Lung (tissue), 12 donors: Measurements from ENCODE around the gene PEX11B. TPM values are rescaled to one million over a fixed set of nuclear protein-coding genes. Genes with fewer than 3 reads are reported as not detected.
"Not testable (repeated sequence)": the region's sequence is repeated elsewhere in the genome, so short reads cannot be mapped to it uniquely, and the experiment has no call there.

Source experiments
- ATAC-seq: fragments of 200-7000 bp; cut with Tn5 transposase; one replicate; pipeline ENCODE4 v1.9.1; 2020; ENCODE audit warnings: moderate number of reproducible peaks; ENCODE audit not compliant: insufficient read depth, low FRiP score
- DNase-seq, 3 donors: peaks; one replicate each; pipeline ENCODE4 v3.0.0-alpha.2; 2013 to 2017
- H3K27ac ChIP-seq, 2 donors: one replicate each; pipeline ENCODE4 v1.5.1; 2013; ENCODE audit warnings: mild to moderate bottlenecking in 2 of 2, moderate library complexity in 2 of 2, control low read depth in 1 of 2, inconsistent platforms in 1 of 2, low read depth in 1 of 2, low read length in 1 of 2
- H3K27me3 ChIP-seq, 3 donors: one replicate each; pipeline ENCODE4 v1.5.1; 2013; ENCODE audit warnings: low read length in 2 of 3; ENCODE audit not compliant: control insufficient read depth in 3 of 3, insufficient read depth in 3 of 3
- H3K36me3 ChIP-seq, 4 donors: one replicate each; pipeline ENCODE4 v1.5.1; 2013; ENCODE audit warnings: low read length in 4 of 4, mild to moderate bottlenecking in 1 of 4, moderate library complexity in 1 of 4; ENCODE audit not compliant: control insufficient read depth in 4 of 4, insufficient read depth in 4 of 4
- H3K4me1 ChIP-seq, 5 donors: one replicate each; pipeline ENCODE4 v1.5.1; 2013; ENCODE audit warnings: low read length in 5 of 5, mild to moderate bottlenecking in 2 of 5, moderate library complexity in 1 of 5; ENCODE audit not compliant: control insufficient read depth in 5 of 5, insufficient read depth in 5 of 5
- H3K4me3 ChIP-seq: one replicate; pipeline ENCODE4 v1.5.1; 2013; ENCODE audit warnings: mild to moderate bottlenecking, control low read depth, moderate library complexity
- H3K9ac ChIP-seq, 2 donors: one replicate each; pipeline ENCODE4 v1.5.1; 2013; ENCODE audit warnings: low read length in 2 of 2, control low read depth in 1 of 2; ENCODE audit not compliant: insufficient read depth in 1 of 2
- H3K9me3 ChIP-seq, 4 donors: one replicate each; pipeline ENCODE4 v1.5.1; 2013; ENCODE audit warnings: low read length in 3 of 4, mild to moderate bottlenecking in 1 of 4, moderate library complexity in 1 of 4; ENCODE audit not compliant: control insufficient read depth in 4 of 4, insufficient read depth in 3 of 4
- CTCF ChIP-seq: IDR thresholded peaks from 2 replicates; pipeline ENCODE4 v1.5.1; 2012; ENCODE audit warnings: mild to moderate bottlenecking; ENCODE audit errors: control extremely low read depth, extremely low read depth
- WGBS, 2 donors: extraction: QIAGEN DNeasy Blood & Tissue Kit; methylation state at CpG; one replicate each; pipeline ENCODE4 v1.1.7; 2013; 5-methylcytosine and 5-hydroxymethylcytosine counted together
- polyA plus RNA-seq, 2 donors: library from polyadenylated mRNA; stranded (reverse); fragments of 200-250 nt; gene quantifications; one replicate each; pipeline ENCODE4 v1.2.1, GENCODE V29; 2013
- total RNA-seq, 2 donors: library from RNA; depleted of rRNA in 1 of 2; stranded (reverse); fragments of >200 nt in 1 of 2; gene quantifications; one replicate each; pipeline ENCODE4 v1.2.1, GENCODE V29; 2014 to 2021
- donor health status: control.
- donor health status: control.
- donor health status: Bipolar disorder and iron deficiency.
- donor health status: healthy.
- donor health status: DM: yes; HTN: yes; CAD: no.

PEX11B gene
- total and polyA plus RNA-seq, 4 donors: 24.6 to 29.6 (median 26.8) TPM

GRCh38 chr1:145922266-145922665 is 3.7 kb upstream of the PEX11B start:
- H3K9me3 ChIP-seq: no peaks in the 10 kb centered on the region
- no peak for TF ChIP-seq CTCF
- no peak overlapping the region for H3K27ac ChIP-seq

GRCh38 chr1:145920297-145920696 is 1.8 kb upstream of the PEX11B start:
- not testable (repeated sequence) for H3K9me3 ChIP-seq, H3K27ac ChIP-seq, DNase-seq, ATAC-seq, H3K4me3 ChIP-seq, H3K27me3 ChIP-seq, H3K9ac ChIP-seq
- Histone ChIP-seq H3K4me1 (peaks cover 4 to 17% (median 8%) of the 10 kb centered on the region in 5 donors), H3K36me3 (peaks cover 3 to 15% (median 4%) of the 10 kb centered on the region in 4 donors)
- WGBS, 2 donors: 96 to 100% methylated on average over 2 of the region's 4 CpGs

More at GRCh38 chr1:145922266-145922665, 3.7 kb upstream of the PEX11B start:
- 39 to 73% methylated on average over 2 of the region's 2 CpGs for WGBS, 2 donors
- H3K27me3 ChIP-seq: no peaks in the 10 kb centered on the region
- no peak overlapping the region for H3K9ac ChIP-seq
- no peak overlapping the region for H3K4me3 ChIP-seq
- H3K4me1 ChIP-seq: peaks cover 10 to 25% (median 14%) of the 10 kb centered on the region in 5 donors
- peaks cover 0 to 14% (median 4%) of the 10 kb centered on the region in 4 donors for H3K36me3 ChIP-seq
- DNase-seq (no peak), ATAC-seq (no peak)

- H3K27ac ChIP-seq: peak overlapping the region; percentile 80 to 88
Observed at GRCh38 chr1:145918992-145919939, 749 bp upstream of the PEX11B start.

More at GRCh38 chr1:145918992-145919939, 749 bp upstream of the PEX11B start:
- WGBS, 2 donors: 3 to 13% methylated on average over 33 of the region's 33 CpGs
- Histone ChIP-seq H3K36me3 (peaks cover 3 to 18% (median 6%) of the 10 kb centered on the region in 4 donors), H3K9me3 (no peaks in the 10 kb centered on the region), H3K4me3 (peak overlapping the region; percentile 63), H3K27me3 (no peaks in the 10 kb centered on the region), H3K9ac (peak overlapping the region in 1 of 2 donors; percentile 85), H3K4me1 (peaks cover 4 to 17% (median 8%) of the 10 kb centered on the region in 5 donors)
- DNase-seq (peak; percentile 40 to 60 (median 53)), ATAC-seq (peak; percentile 89)
- TF ChIP-seq CTCF: no peak
